ENCODE data around the gene SPEM3.
"Not testable (repeated sequence)": the region's sequence is repeated elsewhere in the genome, so short reads cannot be mapped to it uniquely, and the experiment has no call there.

The SPEM3 gene

DNA sequence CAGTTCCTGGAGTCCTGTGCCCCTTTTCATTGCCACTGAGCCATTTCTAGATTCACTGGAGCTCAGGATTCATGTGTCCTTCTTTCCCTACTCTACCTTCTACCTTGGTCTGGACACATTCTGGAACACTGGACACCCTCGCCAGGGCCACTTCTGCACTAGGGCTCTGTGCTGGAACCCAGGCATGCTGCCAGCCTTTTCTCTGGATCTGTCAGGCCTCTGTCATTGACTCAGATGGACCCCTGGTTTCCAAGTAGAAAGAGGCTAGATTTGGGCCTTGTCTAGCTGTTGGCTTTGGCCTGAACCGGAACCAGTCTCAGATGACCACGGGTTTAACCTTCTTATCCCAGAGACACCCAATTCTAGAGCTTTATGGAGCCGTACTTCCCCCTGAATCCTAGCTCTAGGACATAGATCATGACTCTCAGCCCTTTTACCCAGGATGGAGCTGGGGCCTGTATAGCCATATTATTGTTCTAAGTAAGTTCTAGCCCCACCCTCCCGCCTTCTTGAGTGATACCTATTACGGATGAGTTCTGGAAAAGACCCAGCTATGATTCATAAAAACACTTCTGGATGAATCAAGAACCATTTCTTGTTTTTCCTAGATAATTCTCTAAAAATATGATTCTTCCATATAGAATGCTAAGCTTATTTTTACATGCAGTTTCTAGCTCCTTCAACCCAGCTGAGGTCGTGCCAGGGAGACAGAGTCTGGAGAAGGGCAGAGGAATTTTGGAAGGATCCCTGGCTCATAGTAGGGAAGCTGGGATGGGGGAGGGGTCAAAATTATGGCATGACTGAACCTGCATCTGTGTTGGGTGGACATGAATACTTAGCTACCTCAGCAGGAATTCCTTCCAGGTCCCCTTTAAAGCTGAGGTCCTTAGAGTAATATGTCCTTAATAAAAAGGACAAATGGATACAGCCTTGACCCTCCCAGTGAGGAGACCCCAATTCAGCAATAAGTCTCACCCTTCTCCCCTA, 15.1 kb downstream of the SPEM3 start:
- DNase-seq = no peak

DNA sequence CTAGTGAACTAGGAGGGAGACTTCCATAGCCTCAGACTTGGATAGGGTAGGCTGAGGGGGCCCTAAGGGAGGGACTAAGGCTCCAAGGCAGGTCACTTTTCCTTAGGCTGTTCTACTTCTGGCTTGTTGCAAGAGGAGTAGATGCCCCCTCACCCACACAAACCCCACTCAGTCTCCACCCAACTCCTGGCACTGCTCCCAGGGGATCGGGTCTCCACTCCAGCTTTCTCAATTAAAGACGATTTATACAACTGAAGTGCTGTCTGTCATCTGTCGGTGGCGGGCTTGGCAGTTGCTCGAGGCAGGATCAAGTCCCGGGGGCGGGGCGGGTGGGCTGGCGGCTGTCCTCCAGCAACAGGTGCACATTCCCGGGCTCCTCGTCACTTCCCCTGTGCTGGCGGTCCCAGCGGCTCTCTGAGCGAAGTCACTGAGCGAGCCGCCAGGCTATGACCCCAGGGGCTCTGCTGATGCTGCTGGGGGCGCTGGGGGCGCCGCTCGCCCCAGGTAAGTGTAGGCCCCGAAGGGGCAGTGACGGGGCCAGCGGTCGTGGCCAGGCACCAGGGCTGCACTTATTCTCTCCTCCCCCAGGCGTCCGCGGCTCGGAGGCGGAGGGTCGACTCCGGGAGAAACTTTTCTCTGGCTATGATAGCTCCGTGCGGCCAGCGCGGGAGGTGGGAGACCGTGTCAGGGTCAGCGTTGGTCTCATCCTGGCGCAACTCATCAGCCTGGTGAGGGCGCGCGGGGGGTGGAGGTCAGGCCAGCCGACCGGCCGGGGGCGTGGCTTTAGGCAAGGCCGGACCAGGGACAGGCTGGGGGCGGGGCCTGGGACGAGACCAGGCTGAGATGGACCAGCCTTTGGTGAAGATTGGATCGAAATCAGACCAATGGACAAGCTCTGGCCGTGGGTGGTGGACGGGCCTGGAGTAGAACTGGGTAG, 16.3 kb downstream of the SPEM3 start, which contains the start of gene CHRNB1:
TSS of gene CHRNB1 (plus strand) at position 380 of the 937 bp plus-strand sequence. CDS start at position 447, 67 bp downstream.
- DNase-seq = no peak

DNA sequence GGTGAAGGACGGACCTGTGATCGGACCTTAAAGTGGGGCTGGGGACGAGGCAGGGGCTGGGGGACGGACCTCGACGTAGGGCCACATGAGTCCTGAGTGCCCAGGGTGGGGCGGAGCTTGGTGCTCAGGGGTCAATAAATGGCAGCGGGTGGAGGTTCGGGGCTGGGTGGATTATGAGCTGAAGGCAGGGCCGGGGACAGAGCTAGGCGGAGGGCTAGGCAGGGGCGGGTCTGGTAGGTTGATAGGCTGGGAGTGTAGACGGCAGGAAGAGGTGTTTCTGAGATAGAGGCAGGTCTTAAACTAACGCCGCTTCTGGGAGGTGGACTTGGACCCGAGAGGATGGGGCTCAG, 16.9 kb downstream of the SPEM3 start:
- DNase-seq = no peak

GRCh38 chr17:7448461-7448860, 19.8 kb downstream of the SPEM3 start:
- no peak for DNase-seq

DNA sequence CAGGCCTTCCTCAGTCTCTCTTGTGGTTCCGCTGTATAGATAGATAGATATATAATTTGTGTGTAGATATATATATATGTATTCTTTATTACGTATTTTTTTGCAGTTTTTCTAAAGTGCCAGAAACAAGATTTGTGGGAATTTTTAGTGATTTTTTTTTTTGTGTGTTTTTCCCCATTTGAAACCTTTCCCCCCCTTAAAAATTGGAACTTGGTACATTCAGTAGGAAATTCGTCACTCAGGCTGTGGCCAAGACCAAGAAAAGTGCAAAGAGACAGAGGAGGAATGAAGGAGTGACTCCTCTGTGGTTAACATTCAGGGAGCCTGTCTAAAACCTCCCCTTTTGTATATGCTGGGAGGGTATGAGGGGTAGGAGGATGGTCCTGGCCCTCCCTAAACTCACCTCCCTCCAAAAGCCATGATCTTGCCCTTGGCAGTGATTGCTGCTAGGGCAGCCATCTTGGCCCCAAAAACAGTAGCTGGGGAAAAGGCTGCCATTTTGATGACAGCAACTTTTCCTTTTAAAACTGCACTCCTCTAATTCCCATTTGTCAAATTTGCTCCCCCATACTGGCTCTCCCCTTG, 31.4 kb downstream of the SPEM3 start:
- no peak for DNase-seq

GRCh38 chr17:7460850-7461660, 32.4 kb downstream of the SPEM3 start:
- no peak for DNase-seq

DNA sequence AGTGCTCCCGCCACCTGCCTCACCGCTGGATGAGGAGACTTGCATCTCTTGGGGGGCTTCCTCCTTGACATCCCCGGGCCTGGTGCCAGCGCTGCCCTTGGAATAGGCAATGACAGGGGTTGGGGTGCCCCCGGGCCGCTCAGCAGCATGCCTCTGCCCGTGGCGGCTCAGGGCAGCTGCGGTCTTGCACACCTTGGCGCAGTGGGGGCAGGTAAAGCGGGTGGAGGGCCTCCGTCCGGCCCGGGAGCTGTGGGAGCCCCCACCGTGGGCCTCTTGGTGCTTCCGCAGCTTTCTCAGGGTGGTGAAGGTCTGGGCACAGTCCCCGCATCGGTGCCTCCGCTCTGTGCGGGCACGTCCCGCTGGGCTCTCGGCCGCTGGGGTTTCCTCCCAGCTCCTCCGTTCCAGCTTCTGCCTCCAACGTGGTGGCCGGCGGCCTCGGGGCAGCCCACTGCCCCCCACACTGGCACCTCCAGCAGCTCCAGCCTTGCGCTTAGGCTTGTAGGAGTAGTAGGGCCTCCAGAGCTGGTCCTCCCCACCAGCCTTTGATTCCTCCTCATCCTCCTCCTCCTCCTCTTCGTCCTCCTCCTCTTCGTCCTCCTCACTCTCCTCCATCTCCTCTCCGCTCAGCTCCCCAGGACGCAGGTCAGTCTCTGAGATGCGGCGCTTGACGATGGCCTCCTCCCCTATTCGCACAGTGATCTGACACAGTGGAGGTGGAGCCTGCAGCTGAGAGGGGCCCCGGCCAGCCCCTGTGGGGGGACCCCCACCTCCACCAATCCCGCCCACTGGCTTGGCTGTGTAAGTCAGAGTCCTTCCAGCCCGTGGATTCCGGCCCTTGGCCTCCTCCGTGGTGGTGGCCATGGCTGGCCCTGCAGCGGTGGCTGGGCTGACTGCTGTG, 34.1 kb downstream of the SPEM3 start:
- no peak for DNase-seq

DNA sequence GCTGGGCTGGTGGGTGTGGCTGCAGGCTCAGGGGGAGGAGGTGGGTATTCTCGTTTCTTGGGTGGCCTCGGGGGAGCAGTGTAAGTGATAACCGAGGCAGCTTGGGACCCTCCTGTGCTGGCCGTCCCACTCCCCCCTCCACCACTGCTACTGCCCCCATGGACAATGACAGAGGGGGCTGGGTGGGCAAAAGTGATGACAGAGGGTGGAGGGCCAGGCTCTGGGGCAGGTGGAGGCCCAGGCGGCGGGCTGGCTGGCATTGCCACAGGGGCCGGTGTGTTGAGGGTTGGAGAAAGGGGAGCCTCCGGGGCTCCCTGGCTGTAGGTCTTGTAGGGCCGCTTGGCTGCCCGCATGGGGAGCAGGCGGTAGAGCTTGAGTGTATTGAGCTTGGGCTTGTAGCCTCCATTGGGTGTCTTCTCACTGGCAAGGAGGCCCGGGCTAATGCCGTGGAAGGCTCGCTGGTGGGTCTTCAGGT, 34.8 kb downstream of the SPEM3 start:
- DNase-seq = no peak

GRCh38 chr17:7464081-7464480, 35.4 kb downstream of the SPEM3 start:
- DNase-seq = no peak

GRCh38 chr17:7465597-7466275, 37.1 kb downstream of the SPEM3 start:
- DNase-seq = no peak

- DNase-seq = no peak
Observed at GRCh38 chr17:7466318-7466638, 37.6 kb downstream of the SPEM3 start.

GRCh38 chr17:7466639-7467341, 38.1 kb downstream of the SPEM3 start:
- no peak for DNase-seq

GRCh38 chr17:7467498-7467897, 38.8 kb downstream of the SPEM3 start:
- DNase-seq = no peak

GRCh38 chr17:7468290-7468689, 39.6 kb downstream of the SPEM3 start:
- DNase-seq = no peak

- no peak for DNase-seq
Observed at GRCh38 chr17:7468804-7469389, 40.2 kb downstream of the SPEM3 start.

DNA sequence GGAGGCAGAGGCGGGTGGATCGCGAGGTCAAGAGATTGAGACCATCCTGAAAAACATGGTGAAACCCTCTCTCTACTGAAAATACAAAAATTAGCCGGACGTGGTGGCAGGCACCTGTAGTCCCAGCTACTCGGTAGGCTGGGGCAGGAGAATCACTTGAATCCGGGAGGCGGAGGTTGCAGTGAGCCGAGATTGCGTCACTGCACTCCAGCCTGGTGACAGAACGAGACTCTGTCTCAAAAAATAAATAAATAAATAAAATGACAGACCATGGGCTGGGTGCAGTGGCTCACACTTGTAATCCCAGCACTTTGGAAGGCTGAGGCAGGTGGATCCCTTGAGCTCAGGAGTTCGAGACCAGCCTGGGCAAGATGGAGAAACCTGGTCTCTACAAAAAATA, 41.2 kb downstream of the SPEM3 start:
- DNase-seq = not testable (repeated sequence)

DNA sequence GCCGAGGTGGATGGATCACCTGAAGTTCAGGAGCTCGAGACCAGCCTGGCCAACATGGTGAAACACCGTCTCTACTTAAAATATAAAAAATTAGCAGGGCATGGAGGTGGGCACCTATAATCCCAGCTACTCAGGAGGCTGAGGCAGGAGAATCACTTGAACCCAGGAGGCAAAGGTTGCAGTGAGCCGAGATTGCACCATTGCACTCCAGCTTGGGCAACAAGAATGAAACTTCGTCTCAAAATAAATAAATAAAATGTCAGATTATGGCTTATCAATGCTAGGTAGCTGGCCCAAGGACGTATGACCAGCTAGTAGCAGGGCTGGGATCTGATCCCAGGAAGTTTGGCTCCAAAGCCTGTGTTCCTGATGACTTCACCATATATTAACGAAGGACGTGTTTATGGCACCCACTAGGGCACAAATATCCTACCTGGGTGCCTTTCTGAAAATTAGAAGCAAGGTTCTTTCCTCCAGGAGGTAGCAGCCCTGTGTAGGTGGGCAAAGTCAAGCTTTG, 41.9 kb downstream of the SPEM3 start:
- not testable (repeated sequence) for DNase-seq

GRCh38 chr17:7471729-7472128, 43.1 kb downstream of the SPEM3 start:
- DNase-seq = no peak

DNA sequence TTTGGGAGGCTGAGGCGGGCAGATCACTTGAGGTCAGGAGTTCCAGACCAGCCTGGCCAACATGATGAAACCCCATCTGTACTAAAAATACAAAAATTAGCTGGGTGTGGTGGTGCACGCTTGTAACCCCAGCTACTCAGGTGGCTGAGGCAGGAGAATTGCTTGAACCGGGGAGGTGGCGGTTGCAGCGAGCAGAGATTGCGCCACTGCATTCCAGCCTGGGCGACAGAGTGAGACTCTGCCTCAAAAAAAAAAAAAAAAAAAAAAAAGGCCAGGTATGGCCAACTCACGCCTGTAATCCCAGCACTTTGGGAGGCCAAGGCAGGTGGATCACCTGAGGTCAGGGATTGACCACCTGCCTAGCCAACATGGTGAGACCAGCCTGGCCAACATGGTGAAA, 46.1 kb downstream of the SPEM3 start:
- DNase-seq = not testable (repeated sequence)
